RKO (cell line): ENCODE results near the gene PAXX.
"Not testable (repeated sequence)": the region's sequence is repeated elsewhere in the genome, so short reads cannot be mapped to it uniquely, and the experiment has no call there.

Experiments
- DNase-seq: peaks from one replicate; pipeline ENCODE4 v3.0.0-alpha.2; 2016; ENCODE audit warnings: low spot score

Gene PAXX

GRCh38 chr9:137032858-137033257 is 40.6 kb downstream of the PAXX start:
- DNase-seq, result no peak

- not testable (repeated sequence) for DNase-seq
These were observed 41.3 kb downstream of the PAXX start for GRCh38 chr9:137033481-137033880.

DNA sequence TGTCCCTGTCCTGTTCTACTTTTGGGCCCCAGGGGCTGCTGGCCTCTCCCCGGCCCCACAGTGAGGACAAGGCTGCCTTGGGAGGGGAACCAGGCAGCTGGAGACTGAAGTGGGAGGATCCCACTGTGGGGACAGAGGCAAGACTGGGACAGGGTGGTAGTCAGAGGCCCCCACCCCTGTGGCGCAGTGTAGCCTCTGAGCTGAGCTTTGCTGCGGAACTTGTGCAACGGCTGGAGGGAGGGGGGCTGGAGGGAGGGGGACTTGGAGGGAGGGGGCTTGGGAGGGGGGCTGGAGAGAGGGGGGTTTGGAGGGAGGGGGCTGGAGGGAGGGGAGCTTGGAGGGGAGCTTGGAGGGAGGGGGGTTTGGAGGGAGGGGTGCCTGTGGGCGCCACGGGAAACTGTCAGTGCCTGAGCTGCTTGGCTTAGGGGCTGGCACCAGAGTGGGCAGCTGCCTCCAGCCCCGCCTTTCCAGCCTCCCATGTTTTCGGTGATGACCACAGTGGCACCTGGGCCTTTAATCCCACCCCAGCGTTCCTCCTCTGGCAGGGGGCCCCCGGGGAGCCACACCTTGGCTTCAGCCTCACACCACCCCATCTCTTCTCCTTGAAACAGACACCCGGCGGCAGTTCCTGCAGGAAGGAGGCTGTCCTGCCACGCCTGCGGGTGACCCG is 42.0 kb downstream of the PAXX start:
- DNase-seq, result no peak

DNA sequence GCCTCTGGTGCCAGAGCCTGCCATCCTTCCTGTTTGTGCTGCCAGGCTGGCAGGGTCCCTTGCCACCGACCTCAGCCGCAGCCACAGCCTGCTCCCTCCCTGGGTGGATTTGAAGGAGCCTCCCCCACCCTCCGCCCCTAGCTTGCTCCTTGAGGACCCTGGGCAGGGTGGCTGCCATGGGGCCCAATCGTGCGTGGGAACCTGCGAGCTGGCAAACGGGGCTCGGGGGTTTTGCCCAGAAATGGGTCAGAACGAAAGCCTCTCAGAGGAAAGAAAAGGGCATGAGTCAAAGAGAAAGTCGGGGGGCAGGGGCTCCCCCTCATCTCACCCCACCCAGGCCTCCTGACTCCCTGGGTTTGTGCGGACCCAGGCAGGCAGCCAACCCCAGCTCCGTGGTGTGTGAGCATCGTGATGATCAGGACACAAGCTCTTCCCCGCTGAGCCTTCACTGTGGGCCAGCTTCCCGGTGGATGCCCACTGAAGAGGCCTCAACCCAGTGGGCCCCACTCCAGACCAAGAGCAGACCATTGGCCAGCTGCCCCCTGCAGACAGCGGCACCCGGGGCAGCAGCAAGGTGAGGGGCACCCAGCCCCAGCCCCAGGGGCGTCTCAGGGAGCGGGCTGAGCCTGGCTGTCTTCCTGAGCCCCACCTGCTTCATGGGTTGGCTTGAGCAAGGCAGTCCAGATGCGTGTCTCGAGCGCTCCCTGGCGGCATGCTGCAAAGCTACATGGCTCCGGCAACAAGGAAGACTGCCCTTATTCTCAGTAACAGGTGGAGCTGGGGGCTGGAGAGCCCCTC is 42.7 kb downstream of the PAXX start:
- peak; percentile 95 for DNase-seq

DNA sequence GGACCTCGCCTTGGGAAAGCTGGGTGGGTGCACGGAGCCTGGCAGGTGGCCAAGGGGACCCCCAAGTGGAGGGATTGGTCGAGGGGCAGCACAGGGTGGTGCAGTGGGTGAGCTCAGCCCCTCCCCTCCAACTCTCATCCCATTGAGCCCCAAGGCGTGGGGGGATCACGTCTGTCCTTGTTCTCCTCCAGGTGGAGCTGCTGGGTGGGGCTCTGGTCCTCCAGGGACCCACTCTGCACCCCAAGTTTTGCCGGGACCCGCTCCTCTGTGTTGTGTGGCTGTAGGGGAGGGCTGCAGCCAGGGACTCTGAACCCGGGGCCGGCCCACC is 43.2 kb downstream of the PAXX start:
- DNase-seq, result no peak

GRCh38 chr9:137035937-137036336 is 43.7 kb downstream of the PAXX start:
- DNase-seq, result no peak

GRCh38 chr9:137037035-137037434 is 44.8 kb downstream of the PAXX start:
- DNase-seq, result no peak

- DNase-seq, result no peak
These were observed 45.3 kb downstream of the PAXX start for GRCh38 chr9:137037483-137037882.

GRCh38 chr9:137038916-137039315 is 46.7 kb downstream of the PAXX start:
- DNase-seq, result no peak

DNA sequence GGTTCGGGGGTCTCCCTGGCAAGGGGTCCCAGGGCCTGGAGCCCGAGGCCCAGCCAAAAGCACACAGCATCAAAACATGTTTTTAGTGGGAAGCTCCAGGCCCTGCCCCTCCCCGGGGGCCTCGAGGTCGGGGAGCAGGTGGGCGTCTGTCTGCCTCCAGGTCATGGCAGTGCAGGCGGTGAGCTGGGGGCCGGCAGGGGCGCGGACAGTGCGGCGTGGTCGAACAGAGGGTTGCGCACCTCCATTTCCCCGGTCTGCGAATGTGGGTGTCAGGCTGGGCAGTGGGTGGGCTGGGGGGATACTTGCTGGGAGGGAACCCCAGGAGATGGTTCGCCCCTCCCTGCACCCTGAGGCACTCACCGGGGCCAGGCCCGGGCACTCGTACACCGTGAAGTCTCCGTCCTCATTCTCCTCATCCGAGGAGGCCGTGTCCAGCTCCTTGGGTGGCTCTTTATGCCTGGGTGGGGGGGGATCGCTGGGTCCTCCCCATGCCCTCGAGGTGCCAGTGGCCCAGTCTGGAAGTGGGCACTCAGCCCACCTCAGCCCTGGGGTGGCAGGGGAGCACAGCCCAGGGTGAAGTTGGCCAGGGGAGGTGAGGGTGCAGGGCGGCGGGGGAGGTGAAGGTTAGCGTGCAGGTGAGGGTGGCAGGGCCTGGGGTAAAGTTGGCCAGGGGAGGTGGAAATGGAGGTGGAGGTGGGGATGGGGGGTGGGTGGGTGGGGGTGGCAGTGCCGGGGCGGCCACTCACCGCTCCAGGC is 47.6 kb downstream of the PAXX start:
- DNase-seq, result no peak

DNA sequence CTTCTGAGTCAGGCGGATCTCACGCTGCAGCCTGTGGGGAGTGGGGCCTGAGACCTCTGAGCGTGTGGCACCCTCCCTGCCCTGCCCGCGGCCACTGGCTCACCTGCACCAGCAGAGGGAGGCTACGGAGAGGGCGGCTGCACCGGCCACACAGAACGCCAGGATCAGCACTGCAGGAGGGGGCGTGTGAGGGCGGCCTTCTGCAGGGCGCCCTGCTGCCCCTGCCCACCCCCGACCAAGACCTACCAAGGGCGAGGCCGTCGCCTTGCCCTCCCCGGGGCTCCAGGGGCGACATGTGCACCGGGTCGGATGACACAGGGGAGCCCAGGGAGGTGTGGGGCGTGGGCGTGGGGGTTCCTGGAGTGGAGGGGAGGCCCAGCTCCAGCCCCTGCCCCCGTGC is 48.3 kb downstream of the PAXX start:
- DNase-seq, result no peak

DNA sequence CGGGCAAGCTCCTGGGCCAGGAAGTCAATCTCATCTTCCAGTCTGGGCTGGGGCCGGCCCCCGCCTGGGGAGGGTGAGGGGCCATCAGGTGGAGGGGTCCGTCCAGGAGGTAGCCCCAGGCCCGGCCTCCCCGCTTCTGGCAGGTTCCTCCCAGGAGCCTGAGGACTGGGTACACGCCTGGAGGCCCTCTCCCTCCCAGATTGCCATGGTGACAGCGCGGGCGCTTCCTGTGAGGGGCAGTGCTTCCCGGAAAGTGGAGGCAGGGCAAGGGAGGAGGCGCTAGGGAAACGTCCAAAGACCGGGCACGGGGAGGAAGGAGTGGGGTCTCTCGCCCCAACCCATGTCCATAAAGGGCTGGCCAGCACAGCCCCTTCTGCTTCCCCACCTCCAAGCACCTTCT is 48.9 kb downstream of the PAXX start:
- no peak for DNase-seq

DNA sequence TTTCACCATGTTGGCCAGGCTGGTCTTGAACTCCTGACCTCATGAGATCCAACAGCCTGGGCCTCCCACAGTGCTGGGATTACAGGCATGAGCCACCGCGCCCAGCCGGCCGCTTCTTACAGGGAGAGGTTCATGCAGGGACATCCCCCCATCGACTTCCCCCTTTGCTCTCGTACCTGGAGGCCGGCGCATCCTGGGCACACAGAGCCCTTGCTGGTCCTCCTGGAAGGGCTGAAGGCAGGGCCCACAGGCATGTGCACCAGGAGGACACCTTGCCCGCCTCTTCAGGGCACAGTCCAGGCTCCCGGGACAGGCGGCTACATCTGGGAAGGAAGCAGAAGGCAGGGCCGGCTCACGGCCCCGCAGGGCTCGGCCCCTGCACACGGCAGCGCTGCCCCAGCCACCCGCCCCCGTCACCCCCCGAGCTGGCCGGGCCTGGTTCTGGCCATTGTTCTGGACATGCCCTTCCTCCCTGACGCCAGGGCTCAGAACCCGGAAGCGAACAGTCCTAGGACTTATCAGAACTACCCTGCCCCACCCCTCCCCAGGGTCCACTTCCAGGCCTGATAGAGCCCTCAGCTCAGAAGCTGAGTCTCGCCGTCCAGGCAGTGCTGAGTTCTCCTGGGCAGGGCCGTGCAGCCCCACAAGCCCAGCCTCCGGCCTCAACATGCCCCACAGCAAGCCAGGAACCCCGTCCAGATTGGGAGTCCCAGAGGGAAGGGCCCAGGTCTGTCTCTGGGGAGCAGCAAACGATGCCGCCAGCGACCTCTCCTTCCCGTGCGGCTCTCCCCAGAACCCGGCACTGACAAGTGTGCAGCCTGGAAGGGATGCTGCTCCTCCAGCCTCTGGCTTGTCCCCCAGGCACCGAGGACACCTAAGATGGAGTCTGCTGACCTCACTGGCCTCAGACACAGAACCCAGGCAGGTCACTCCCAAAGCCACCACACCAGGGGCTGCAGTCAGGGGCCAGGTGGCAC is 50.8 kb downstream of the PAXX start:
- no peak for DNase-seq
